K562 (cell line): ENCODE results near the gene ANO9. TPM values are rescaled to one million over a fixed set of nuclear protein-coding genes. Genes with fewer than 3 reads are reported as not detected.
A peak's percentile ranks its signal among the peaks of the same experiment; 100 is the strongest.

ENCODE experiments used
- ADNP ChIP-seq: fragments of 200-800 bp; sonication (Bioruptor generic); IDR thresholded peaks from 2 replicates; pipeline ENCODE4 v1.6.1; 2016; ENCODE audit warnings: missing genetic modification characterization, missing compliant biosample characterization
- CTBP1 ChIP-seq: fragments of 450-650 bp; IDR thresholded peaks from 2 replicates; pipeline ENCODE4 v1.6.1; 2016; ENCODE audit warnings: borderline replicate concordance
- IRF2 ChIP-seq: sonication (generic); formaldehyde crosslinking; IDR thresholded peaks from 2 replicates; pipeline ENCODE4 v1.8.1; 2022; ENCODE audit warnings: mild to moderate bottlenecking, missing genetic modification reagents
- MAZ ChIP-seq, 2 experiments: fragments of 450-650 bp in 1 of 2; sonication (generic) in 1 of 2; formaldehyde crosslinking; IDR thresholded peaks in 1 of 2; conservative IDR thresholded peaks in 1 of 2; 2 replicates each; pipeline versions ENCODE4 v1.4.0 to v1.5.0; 2020; ENCODE audit warnings: mild to moderate bottlenecking in 1 of 2, missing genetic modification reagents in 1 of 2
- MYC ChIP-seq, 2 experiments: fragments of 250-450 bp in 1 of 2; sonication (Bioruptor Pico) in 1 of 2; IDR thresholded peaks; 2 replicates each; pipeline versions ENCODE4 v1.5.1 to v1.6.1; 2012 to 2021; ENCODE audit warnings: low read depth in 2 of 2, borderline replicate concordance in 1 of 2, improper control_type of control experiment in 1 of 2, low read length in 1 of 2, mild to moderate bottlenecking in 1 of 2, moderate library complexity in 1 of 2
- PHF8 ChIP-seq: fragments of 200-600 bp; sonication (generic); IDR thresholded peaks from 2 replicates; pipeline ENCODE4 v1.6.1; 2012; ENCODE audit warnings: mixed run types, mild to moderate bottlenecking, inconsistent platforms, low read length, moderate library complexity, borderline replicate concordance
- POLR2G ChIP-seq: fragments of 200-400 bp; formaldehyde crosslinking; IDR thresholded peaks from 2 replicates; pipeline ENCODE4 v1.6.1; 2017; ENCODE audit warnings: low read depth, mild to moderate bottlenecking, antibody characterized with exemption, low read length, moderate library complexity
- RBFOX2 ChIP-seq: fragments of 200-400 bp; formaldehyde crosslinking; IDR thresholded peaks from 2 replicates; pipeline ENCODE4 v1.6.1; 2017; ENCODE audit warnings: low read depth, mild to moderate bottlenecking, low read length, moderate library complexity
- RBM25 ChIP-seq: fragments of 200-400 bp; formaldehyde crosslinking; IDR thresholded peaks from 2 replicates; pipeline ENCODE4 v1.6.1; 2018; ENCODE audit warnings: low read length, low read depth, moderate library complexity; ENCODE audit not compliant: severe bottlenecking
- SMC3 ChIP-seq: conservative IDR thresholded peaks from 2 replicates; pipeline ENCODE4 v1.6.1; 2011; ENCODE audit warnings: low read depth, low read length, improper control_type of control experiment; ENCODE audit not compliant: insufficient read depth
- TGIF2 ChIP-seq: sonication (generic); formaldehyde crosslinking; IDR thresholded peaks from 2 replicates; pipeline ENCODE4 v1.8.1; 2022; ENCODE audit warnings: mild to moderate bottlenecking, missing genetic modification reagents, moderate library complexity
- ZBTB7A ChIP-seq: IDR thresholded peaks from 2 replicates; pipeline ENCODE4 v1.6.1; 2011; ENCODE audit warnings: low read depth, mild to moderate bottlenecking, low read length, moderate library complexity, borderline replicate concordance; ENCODE audit not compliant: control insufficient read depth
- ZNF263 ChIP-seq: sonication (generic); formaldehyde crosslinking; IDR thresholded peaks from 2 replicates; pipeline ENCODE4 v1.8.0; 2022; ENCODE audit warnings: mild to moderate bottlenecking, missing genetic modification reagents, borderline replicate concordance
- ZNF316 ChIP-seq: fragments of 450-650 bp; IDR thresholded peaks from 2 replicates; pipeline ENCODE4 v1.6.1; 2016
- polyA plus RNA-seq, 8 experiments: library from polyadenylated mRNA; depleted of rRNA in 4 of 8; stranded (reverse) in 5 of 8; unstranded in 3 of 8; fragments of >200 nt; fragmentation: Nextera tagmentation in 2 of 8; fragmentation: Illumina TruSeq in 1 of 8; extraction: Ambion mirVana in 2 of 8; extraction: Trizol in 1 of 8; gene quantifications; 2 replicates each; pipeline versions ENCODE4 v1.2.1 to v1.2.3, GENCODE V29; 2011 to 2014; ENCODE audit warnings: inconsistent platforms in 1 of 8, missing spikeins in 1 of 8
- total RNA-seq, 7 experiments: library from RNA; depleted of rRNA in 6 of 7; stranded (reverse); fragments of >200 nt in 6 of 7; fragmentation: Illumina TruSeq in 2 of 7; extraction: Trizol in 2 of 7; gene quantifications; 2 replicates each; pipeline versions ENCODE4 v1.2.1 to v1.2.3, GENCODE V29; 2011 to 2021; ENCODE audit warnings: low replicate concordance in 1 of 7
- TF ChIP-seq, protein P1 (sequence below): sonication (generic); formaldehyde crosslinking; IDR thresholded peaks from 2 replicates; pipeline ENCODE4 v1.8.1; 2022; ENCODE audit warnings: missing genetic modification reagents
- TF ChIP-seq, protein P2 (sequence below): sonication (generic); formaldehyde crosslinking; IDR thresholded peaks from 2 replicates; pipeline ENCODE4 v1.8.1; 2023; ENCODE audit warnings: mild to moderate bottlenecking, missing genetic modification reagents
- TF ChIP-seq, protein P3 (sequence below): fragments of 200-800 bp; sonication (Bioruptor generic); IDR thresholded peaks from 2 replicates; pipeline ENCODE4 v1.6.1; 2017; ENCODE audit warnings: missing genetic modification characterization, missing compliant biosample characterization

The ANO9 gene
- total and polyA plus RNA-seq, 9 of the 15 experiments (the other 6 are each of a cell fraction or from before 2014, with no cell fraction given), result 0.20 to 14.5 (median 4.5) TPM

DNA sequence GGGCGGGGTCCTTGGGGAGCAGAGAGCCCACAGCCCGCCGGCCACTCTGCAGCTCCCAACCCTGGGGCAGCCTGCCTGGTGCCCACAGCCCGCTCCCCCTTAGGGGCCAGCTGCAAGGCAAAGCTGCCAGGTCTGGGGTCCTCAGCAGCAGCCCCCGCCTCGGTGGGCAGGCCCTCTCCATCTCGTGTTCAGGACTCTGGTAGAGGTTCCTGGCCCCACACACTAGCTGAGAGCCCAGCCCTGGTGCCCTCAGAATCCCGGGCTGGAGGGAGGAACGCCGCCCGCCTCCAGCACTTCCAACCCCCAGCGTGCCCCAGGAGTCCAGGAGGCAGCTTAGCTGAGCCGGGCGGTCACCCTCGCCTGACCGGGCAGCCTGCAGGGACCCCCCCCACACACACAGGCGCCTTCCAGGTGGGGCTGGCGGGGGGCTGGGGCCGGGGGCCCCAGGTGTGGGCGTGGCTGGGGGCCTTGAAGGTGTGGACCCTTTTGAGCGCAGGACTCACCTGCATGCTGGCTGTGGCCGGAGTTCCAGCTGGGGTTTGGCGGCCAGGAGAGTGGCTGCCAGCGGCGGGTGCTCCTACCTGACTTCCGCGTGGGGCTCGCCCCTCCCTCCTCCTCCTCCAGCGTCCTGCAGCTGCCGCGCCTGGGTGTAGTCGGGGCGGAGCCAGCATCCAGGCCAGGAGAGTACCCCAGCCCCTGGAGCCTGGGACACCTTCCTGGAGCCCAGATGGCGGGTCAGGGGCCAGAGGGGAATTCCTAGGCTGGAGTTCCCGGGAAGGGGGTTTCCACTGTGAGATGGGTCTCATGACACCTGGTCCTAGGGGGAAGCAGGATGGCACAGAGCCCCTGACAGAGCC is at the start of gene ANO9 (continued):
- peak; percentile 49; the same call in 1 of the 2 replicates for TF ChIP-seq ZNF263 (CRISPR knock-in tag)
- TF ChIP-seq SMC3, result no peak
- TF ChIP-seq MYC (IDR thresholded peaks at IDR 0.05; ENCODE audit: low read depth, low read length), result 0 out of 2 replicates have a peak, but pooled peaks have one; percentile 28
- TF ChIP-seq MYC (CRISPR knock-in tag; IDR thresholded peaks at IDR 0.05; ENCODE audit: borderline replicate concordance, low read depth), result no peak
- TF ChIP-seq MAZ (CRISPR knock-in tag; conservative IDR thresholded peaks at IDR 0.05 in 1 of 2, IDR thresholded peaks at IDR 0.05 in 1 of 2), result peak in 1 of 2 experiments; percentile 52; a peak in 1 of 4 replicates
- TF ChIP-seq TGIF2 (CRISPR knock-in tag), result no peak
- TF ChIP-seq IRF2 (CRISPR knock-in tag), result no peak
- TF ChIP-seq, protein P1, sequence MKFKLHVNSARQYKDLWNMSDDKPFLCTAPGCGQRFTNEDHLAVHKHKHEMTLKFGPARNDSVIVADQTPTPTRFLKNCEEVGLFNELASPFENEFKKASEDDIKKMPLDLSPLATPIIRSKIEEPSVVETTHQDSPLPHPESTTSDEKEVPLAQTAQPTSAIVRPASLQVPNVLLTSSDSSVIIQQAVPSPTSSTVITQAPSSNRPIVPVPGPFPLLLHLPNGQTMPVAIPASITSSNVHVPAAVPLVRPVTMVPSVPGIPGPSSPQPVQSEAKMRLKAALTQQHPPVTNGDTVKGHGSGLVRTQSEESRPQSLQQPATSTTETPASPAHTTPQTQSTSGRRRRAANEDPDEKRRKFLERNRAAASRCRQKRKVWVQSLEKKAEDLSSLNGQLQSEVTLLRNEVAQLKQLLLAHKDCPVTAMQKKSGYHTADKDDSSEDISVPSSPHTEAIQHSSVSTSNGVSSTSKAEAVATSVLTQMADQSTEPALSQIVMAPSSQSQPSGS (CRISPR knock-in tag), result no peak
- TF ChIP-seq CTBP1, result peak; percentile 50; the same call in 1 of the 2 replicates
- TF ChIP-seq POLR2G, result peak; percentile 70
- TF ChIP-seq ZBTB7A, result peak; percentile 6; the same call in 1 of the 2 replicates
- peak; percentile 49 for TF ChIP-seq RBFOX2
- TF ChIP-seq ADNP (tag), result no peak
- peak; percentile 27; the same call in 1 of the 2 replicates for TF ChIP-seq PHF8
- TF ChIP-seq ZNF316, result peak; percentile 15; the same call in 1 of the 2 replicates
- TF ChIP-seq, protein P2, sequence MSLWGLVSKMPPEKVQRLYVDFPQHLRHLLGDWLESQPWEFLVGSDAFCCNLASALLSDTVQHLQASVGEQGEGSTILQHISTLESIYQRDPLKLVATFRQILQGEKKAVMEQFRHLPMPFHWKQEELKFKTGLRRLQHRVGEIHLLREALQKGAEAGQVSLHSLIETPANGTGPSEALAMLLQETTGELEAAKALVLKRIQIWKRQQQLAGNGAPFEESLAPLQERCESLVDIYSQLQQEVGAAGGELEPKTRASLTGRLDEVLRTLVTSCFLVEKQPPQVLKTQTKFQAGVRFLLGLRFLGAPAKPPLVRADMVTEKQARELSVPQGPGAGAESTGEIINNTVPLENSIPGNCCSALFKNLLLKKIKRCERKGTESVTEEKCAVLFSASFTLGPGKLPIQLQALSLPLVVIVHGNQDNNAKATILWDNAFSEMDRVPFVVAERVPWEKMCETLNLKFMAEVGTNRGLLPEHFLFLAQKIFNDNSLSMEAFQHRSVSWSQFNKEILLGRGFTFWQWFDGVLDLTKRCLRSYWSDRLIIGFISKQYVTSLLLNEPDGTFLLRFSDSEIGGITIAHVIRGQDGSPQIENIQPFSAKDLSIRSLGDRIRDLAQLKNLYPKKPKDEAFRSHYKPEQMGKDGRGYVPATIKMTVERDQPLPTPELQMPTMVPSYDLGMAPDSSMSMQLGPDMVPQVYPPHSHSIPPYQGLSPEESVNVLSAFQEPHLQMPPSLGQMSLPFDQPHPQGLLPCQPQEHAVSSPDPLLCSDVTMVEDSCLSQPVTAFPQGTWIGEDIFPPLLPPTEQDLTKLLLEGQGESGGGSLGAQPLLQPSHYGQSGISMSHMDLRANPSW (CRISPR knock-in tag), result no peak
- no peak for TF ChIP-seq RBM25
- TF ChIP-seq, protein P3, sequence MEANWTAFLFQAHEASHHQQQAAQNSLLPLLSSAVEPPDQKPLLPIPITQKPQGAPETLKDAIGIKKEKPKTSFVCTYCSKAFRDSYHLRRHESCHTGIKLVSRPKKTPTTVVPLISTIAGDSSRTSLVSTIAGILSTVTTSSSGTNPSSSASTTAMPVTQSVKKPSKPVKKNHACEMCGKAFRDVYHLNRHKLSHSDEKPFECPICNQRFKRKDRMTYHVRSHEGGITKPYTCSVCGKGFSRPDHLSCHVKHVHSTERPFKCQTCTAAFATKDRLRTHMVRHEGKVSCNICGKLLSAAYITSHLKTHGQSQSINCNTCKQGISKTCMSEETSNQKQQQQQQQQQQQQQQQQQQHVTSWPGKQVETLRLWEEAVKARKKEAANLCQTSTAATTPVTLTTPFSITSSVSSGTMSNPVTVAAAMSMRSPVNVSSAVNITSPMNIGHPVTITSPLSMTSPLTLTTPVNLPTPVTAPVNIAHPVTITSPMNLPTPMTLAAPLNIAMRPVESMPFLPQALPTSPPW (CRISPR knock-in tag), result peak; percentile 79
